Stimulated activated CD8-positive, alpha-beta memory T cell treated with anti-CD3 and anti-CD28 coated beads, Interleukin-12 subunit alpha, Interleukin-12 subunit beta, amount 100 ng/mL, for 24 hours (primary cell): ENCODE measurements around the gene SLC25A41.
A peak's percentile ranks its signal among the peaks of the same experiment; 100 is the strongest.

Experiments used
- DNase-seq: peaks from one replicate; pipeline ENCODE4 v3.0.0-alpha.2; 2020; ENCODE audit errors: extremely low read depth

Gene SLC25A41

DNA sequence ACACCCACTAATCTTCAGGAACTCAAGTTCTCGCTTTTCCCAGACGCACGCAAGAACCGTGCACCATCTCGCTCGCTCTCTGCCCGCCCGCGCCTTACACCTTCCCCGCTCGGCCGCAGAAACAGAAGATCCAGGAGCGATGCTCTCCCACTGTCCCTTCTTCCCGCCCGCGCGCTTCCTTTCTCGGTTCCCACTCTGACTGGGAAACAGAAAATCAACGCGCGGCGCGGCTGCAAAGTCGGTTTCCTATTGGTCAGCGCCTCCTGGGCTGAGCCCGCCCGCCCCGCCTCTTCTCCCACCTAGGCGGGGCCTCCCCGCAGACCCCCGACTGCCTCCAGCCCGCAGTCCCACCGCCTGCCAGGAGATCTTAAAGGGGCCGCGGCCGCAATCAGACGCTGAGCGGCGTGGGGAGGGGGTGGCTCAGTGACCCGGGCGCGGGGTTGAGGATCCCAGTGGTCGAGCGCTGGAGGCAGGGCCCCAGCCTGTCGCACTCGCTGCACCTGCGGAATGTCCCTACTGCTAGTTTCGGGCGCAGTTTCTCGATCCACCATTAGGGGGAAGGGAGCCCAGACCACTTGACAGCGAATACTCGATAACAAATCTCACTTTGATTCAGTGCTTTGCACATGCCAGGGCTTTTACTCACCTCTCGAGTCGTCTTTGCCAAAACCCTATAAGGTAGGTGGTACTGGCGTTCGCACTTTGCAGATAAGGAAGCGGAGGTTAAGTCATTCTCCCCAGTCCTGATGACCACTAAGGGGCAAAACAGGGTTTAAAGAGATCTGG is 26.7 kb upstream of the SLC25A41 start:
- DNase-seq, result peak; percentile 93

DNA sequence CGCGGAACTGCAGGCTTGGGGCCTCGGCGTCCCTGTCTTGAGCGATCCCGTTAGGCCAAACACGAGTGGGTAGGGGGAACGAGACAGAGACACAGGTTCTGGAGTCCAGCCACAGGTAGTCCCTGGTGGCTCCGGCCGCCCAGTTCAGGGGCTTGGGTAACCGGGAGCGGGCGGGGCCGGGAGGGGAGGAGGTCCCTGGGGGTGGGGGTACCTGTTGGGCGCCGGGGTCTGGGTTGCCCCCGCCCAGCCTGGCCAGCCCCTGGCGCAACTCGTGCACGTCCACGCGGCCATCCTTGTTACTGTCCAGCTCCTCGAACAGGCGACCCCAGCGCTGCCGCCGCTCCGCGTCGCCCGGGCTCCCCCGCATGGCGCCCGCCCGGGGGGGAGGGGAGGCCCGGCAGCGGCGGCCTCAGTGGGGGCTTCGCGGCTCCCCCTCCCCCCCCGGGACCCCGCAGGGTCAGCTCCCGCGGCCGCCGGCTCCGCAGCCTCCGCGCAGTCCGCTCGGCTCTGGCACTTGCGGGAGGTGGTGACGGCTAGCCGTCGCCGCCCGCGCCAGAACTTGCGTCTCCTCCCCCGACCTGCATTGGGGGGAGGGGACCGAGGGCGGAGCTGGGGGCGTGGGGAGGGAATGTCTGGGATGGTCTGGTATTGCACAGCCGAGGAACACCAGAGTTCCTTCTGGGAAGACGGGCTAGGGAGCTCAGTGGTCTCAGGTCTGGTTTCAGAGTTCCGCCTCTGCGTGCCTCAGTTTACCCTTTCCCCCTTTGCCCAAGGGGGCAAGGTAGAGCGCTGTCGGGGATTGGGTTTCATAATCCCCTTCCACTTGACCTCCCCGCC is 25.9 kb upstream of the SLC25A41 start, which contains the start of gene SLC25A23:
TSS of gene SLC25A23 (minus strand) at position 531 of the 837 bp plus-strand sequence. CDS start at position 367, 164 bp downstream.
- no peak for DNase-seq

DNA sequence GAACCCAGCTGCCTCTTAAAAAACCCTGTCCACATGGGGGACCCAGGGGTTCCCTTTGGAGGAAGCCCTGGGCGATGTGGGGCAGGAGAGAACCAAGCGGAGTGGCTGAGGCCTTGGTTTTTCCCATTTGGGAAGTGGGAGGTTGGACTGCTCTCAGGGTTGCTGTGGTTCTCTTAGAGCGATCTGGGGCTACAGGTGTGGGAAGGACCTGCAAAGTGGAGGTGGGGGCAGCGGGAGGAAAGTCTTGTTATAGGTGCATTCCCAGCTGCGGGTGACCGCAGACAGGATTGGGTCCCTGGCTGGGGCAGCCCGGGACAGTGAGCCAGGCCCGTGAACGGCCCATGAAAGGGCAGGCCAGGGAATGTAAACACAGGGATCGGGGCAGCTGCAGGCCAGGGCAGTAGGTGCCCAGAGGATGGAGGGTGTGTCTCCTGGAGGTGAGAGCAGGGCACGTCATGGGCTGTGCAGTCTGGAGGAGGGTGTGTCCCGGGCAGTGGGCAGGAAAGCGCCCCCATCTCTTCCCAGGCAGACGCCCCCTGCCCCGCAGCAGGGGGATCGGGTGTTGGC is 25.2 kb upstream of the SLC25A41 start:
- DNase-seq, result no peak

DNA sequence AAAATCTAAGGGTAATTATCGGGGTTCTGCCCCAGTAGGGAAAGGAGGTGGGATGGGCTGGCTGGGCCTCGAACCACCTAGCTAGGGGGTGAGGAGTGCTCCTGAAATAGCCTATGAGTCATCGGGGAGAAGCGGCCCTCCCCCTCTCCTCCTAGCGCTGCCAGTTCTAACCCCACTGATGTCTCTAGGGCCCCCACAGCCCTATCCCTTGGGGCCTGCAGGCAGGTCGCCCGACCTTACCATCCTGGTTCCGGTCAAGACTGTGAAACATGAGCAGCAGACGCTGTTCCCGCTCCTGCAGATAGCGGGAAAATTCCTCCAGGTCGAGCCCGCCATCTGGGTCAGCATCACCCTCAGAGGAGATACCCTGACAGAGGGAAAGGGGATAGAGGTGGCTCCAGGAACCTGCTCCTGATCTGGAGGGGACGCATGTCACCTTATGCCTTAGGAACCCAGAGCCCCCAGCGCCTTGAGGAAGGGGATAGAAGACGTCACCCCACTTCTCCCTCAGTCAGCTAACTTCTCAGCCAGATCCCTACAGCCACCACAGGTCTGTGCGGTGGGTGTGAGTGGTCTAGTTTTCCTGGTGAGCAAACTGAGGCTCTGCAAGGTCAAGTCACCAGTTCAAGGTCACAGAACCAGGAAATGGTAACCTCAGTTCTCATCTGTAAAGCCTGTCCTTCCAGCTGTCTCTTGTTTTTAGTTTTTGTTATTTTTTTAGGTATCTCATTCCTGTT is 24.6 kb upstream of the SLC25A41 start:
- DNase-seq, result no peak

DNA sequence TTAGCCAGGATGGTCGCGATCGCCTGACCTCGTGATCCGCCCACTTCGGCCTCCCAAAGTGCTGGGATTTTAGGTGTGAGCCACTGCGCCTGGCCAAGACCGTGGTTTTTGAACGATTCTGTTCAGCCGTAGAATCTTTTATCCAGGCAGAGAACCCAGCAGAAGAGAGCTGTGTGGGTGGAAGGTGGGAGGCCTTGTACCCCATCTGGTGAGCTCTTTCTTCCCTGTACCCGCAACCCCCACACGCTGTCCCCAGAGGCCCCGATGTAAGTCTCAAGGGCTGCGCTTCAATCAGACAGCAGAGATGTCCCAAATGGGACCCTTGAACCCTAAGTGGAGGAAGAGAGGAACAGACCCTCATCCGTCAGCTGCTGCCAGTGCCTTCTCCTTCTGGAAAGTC is 22.4 kb upstream of the SLC25A41 start:
- DNase-seq, result no peak

DNA sequence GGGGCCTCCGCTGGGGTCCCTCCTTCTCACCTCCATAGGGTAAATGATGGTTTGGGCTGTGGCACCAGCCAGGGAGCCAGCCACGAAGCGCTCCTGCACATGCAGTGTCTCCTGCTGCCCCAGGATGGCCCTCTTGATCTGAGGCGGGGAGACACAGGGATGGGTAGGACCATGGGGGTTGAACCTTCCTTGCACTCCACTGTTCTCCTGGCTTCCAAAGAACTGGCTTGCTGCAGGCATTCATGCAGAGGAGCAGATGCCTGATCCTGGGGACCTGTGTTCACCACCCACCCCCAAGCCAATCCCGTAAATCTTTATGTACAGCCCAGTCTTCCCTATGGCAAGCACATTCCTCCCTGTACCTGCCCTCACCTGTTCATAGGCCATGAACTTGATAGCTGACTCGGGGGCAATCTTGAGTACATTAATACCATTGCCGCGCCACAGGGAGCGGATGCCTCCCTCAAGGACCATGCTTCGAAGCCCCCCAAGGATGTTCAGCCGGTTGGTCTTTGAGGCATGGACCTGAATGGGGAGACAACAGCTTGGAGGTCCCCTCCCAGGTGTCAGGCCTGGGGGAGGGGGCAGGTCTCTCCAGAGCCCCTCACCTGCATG is 20.5 kb upstream of the SLC25A41 start:
- DNase-seq, result no peak

DNA sequence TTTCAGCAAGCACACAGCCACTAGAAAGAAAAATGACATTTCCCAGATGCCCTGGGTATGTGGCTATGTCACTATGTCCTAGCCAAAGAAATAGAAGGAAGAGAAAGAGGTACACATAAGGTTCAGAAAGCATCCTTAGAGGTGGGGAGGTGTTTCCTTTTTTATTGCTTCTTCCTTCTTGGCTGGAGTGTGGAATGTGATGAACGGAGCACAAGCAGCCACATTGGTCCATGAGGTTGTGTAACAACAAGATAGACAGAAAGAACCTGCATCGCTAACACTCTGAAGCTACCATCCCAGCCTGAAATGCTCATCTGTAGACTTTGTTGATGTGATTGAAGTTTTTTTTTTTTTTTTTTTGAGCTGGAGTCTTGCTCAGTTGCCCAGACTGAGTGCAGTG is 19.3 kb upstream of the SLC25A41 start:
- no peak for DNase-seq

DNA sequence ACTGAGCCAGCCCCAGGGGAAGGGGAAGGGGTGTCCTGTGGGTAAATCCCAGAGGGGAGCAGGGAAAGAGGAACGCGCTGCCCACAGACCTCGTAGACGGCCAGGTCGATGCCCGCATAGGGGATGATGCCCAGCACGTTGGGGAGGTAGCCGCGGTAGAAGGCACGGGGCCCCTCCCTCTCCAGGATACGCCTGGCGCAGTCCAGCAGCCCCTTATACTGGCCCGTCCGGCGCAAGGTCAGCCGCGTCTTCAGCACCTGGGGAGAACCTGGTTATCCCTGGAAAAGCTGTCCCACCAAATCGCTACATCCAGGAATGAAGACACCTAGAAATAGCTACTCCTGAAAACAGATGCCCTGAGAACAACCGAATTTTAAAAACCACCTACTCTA is 18.7 kb upstream of the SLC25A41 start:
- no peak for DNase-seq

DNA sequence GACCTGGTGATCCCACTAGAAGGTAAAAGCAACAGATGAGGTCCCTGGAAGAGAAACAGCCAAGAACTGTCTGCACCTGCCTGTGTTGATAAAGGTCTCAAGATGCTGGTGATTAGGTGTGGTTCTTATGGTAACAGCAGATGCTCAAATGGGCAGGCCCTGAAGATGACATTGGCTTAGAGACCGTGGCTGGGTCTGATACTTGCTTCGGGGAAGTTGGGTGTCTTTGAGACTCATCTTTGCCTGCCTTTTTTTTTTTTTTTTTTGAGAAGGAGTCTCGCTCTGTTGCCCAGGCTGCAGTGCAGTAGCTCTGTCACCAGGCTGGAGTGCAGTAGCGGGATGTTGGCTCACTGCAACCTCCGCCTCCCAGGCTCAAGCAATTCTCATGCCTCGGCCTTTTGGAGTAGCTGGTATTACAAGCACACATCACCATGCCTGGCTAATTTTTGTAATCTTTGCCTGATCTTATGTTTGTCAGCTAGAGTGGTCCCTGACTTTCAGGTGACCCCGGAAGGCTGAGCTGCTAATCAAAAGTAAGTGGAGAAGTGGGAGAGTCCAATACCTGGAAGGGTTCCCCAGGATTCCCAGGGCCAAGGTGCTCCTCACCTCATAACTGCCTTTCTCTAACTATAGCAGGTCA is 18.1 kb upstream of the SLC25A41 start:
- DNase-seq, result no peak

DNA sequence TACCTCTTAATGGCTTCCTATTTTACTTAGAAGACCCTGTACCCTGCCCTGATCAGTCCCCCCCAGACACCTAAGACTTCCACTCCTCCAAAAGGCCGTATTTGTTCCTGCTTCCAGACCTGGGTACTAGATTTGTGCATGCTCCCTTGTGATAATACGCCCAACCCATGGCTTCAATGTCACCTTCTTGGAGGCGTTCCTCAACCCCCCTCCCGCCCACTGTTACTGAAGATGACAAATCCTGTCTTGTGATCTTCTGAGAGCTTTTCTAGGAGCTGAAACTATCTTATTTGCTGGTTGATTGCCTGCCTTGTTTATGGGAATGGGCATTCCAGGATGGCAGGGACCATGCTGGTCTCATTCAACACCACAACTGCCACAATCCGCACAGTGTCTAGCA is 16.6 kb upstream of the SLC25A41 start:
- no peak for DNase-seq

DNA sequence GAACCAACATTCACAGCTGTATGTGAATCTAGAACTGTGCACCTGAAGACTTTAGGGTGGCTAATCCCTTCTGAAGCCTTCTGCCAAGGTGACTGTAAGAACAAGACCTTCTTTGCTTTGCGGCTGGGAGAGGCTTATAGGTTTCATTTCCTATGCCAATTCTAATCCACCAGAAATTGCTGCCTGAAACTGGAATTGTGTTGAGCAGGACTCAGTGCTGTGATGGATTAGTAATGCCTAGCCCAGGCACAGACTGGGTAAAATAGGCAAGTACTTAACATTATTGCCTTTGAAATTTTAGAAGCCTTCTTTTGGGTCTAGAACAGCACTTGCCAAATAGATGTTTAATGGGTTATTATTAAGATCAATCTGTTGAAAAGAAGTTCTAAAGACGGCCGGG is 14.5 kb upstream of the SLC25A41 start:
- no peak for DNase-seq

DNA sequence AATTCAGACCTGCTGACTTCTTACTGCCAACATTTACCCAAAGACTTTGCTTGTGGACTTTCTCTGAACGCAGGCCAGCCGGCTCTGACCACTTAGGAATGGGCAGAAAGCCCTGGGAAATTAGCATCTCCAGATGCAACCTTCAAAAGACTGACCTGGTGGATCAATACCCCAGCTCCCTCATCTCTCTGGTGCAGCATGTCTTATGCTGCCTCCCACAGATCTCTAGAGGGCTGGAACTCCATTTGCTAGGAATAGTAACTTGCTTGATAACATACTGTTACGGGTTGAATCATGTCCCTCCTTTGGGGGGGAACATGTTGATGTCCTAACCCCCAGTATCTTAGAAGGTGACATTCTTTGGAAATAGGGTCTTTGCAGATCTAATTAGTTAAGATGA is 12.9 kb upstream of the SLC25A41 start:
- DNase-seq, result no peak

DNA sequence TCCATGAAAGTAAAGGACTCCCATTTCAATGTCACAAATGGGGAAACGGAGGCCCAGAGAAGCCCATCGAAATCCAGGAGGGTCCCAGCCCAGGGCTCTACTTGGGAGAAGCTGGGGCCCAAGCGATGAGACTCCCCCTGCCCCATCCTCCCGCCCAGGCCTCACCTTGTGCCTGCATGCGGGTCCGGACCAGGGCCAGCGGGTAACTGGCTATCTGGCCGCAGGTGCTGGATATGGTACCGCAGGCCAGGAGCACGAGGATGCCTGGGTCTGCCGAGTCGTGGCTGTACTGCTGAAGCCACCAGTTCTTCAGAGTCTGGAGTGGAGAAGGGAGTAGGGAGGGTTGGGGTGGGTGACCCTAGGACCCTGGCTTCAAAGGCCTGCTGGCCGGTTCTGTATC is 10.4 kb upstream of the SLC25A41 start:
- DNase-seq, result no peak

DNA sequence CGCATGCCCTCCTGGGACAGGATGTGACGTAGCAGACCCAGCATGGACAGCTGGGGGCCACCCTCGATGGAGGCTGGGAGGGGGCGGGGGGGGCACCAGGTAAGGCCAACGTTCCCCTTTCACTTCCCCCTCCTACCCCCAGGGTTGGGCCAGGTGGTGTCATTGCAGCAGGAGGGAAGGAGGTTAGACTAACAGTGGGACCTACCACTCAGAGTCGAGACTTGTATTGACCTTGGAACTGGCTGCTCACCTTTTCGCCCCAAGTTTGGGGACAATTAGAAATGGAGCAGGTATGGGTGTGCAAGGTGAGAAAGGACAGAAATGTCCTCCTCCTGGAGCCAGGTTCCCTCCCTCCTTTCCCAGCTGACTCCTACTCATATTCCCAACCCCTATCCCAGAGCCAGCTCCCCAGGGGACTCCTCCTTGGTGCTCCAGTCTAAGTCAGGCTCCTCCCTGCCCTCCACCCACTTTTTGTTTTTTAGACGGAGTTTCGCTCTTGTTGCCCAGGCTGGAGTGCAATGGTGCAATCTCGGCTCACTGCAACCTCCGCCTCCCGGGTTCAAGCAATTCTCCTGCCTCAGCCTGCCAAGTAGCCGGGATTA is 8.6 kb upstream of the SLC25A41 start:
- no peak for DNase-seq

DNA sequence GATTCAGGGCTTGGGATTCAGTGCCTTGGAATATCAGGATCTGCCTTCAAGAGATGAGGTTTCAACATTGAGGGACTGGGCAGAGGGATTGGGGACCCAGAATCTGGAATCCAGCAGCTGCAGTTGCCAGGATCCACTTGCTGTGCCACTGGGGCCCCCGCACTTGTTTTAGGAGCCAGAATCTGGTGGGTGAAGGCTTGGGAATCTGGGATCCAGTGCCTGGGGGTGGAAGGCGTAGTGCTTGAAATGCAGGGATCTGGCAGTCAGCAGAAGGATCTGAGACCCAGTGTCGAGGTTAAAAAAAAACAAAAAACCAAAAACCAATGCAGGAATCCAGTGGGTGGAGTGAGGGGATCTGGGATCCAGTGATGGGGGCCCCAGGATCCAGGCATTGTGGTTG is 7.3 kb upstream of the SLC25A41 start:
- no peak for DNase-seq

DNA sequence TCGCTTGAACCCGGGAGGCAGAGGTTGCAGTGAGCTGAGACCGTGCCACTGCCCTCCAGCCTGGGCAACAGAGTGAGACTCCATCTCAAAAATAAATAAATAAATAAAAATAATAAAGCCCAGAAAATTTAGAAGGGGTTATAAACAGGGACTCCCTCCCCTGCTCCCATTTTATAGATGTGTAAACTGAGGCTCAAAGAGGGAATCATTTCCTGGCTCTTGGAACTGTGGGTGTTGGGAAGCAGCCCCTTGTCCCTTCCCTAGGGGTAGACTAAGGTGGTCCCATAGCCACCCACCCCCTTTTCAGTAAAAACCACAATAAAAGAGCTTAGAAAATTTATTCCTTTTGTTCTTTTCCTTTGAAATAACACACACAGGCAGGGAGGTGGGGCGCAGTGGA is 6.2 kb upstream of the SLC25A41 start:
- DNase-seq, result no peak

DNA sequence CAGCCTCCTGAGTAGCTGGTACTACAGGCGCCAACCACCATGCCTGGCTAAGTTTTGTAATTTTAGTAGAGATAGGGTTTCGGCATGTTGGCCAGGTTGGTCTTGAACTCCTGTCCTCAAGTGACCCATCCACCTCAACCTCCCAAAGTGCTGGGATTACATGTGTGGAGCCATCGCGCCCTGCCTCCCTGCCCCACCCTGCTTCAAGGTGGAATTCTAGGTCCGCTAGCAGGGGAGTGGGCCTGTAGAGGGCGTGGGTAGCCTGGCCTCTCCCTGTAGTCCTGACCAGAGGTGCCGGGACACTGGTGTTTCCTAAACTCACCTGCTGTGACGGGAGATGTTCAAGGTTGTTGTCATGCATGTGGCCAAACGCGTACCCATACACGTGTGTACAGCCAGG is 398 bp downstream of the SLC25A41 start:
- DNase-seq, result no peak

DNA sequence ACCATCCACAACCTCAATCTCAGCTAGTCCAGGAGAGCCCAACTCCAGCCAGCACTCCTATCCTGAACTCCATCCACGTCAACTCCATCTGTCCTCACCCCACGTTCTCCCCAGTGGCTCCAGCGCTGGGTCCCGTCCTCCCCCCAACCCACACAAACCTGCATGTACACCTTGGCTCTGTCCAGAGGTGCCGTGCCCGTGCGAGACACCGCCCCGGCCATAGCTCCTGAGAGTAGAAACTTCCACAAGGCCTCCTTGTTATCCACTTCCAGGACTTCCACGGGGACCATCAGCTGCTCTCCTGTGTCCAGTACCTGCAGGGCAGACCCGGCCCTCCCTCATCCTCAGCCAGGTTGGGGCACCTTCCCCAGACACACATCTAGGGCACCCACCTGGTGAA is 1.7 kb downstream of the SLC25A41 start:
- DNase-seq, result no peak

DNA sequence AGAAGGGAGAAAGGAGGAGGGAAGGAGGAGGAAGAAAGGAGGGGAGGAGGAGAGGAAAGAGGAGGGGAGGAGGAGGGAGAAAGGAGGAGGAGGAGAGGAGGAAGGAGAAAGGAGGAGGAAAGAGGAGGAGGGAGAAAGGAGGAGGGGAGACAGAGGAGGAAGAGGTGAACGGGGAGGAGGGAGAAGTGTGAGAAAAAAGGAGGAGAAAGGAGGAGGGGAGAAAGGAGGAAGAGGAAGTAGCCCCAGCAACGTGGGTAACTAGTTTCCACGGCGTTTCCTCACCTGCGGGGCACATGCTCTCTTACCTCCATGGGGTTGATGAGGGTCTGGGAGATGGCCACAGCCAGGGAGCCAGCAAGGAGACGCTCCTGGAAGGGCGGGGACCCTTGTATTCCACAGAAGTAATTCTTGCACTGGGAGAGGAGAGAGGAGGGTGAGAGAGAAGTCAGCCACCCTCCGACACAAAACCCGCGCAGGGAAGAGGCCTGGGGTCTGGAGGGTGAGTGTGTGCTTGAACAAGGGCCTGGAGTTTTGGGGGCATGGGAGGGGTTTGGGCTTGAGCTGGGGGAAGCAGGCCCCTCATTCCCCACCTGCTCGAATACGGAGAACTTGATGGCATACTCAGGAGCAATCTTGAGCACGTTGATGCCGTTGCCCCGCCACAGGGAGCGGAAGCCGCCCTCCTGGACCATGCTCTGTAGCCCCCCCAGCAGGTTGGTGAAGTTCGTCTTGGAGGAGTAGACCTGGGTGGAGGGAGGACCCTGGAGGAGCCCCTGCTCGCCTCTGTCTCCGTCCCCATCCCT is 3.9 kb downstream of the SLC25A41 start:
- DNase-seq, result no peak
